Measurements from ENCODE around the gene UBAP1.

DNA sequence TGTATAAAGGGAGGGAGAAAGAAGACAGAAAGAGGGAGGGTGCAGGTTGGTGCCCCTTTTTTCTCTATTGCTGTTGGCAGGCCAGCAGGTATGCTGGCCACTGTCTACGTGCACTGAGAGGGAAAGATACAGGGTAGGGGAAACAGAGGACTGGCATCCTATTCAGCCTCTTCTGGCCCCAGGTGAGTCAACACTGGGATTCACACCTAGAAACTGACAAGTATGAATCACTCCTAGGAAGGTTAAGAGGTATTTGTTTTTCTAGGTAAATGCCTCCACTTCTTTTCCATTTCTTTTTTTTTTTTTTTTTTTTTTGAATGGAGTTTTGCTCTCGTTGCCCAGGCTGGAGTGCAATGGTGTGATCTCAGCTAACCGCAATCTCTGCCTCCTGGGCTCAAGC, 2.8 kb upstream of the UBAP1 start:
- TF ChIP-seq, protein P1, sequence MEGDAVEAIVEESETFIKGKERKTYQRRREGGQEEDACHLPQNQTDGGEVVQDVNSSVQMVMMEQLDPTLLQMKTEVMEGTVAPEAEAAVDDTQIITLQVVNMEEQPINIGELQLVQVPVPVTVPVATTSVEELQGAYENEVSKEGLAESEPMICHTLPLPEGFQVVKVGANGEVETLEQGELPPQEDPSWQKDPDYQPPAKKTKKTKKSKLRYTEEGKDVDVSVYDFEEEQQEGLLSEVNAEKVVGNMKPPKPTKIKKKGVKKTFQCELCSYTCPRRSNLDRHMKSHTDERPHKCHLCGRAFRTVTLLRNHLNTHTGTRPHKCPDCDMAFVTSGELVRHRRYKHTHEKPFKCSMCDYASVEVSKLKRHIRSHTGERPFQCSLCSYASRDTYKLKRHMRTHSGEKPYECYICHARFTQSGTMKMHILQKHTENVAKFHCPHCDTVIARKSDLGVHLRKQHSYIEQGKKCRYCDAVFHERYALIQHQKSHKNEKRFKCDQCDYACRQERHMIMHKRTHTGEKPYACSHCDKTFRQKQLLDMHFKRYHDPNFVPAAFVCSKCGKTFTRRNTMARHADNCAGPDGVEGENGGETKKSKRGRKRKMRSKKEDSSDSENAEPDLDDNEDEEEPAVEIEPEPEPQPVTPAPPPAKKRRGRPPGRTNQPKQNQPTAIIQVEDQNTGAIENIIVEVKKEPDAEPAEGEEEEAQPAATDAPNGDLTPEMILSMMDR (IDR thresholded peaks at IDR 0.05): no peak
- TF ChIP-seq, protein P2, sequence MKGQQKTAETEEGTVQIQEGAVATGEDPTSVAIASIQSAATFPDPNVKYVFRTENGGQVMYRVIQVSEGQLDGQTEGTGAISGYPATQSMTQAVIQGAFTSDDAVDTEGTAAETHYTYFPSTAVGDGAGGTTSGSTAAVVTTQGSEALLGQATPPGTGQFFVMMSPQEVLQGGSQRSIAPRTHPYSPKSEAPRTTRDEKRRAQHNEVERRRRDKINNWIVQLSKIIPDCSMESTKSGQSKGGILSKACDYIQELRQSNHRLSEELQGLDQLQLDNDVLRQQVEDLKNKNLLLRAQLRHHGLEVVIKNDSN (IDR thresholded peaks at IDR 0.05; ENCODE audit: borderline replicate concordance, low read depth): no peak
- TF ChIP-seq TAF1 (IDR thresholded peaks at IDR 0.05; ENCODE audit: borderline replicate concordance, low read depth, low read length) (no peak), RCOR1 (IDR thresholded peaks at IDR 0.05; ENCODE audit: low read length) (no peak), FOXJ3 (CRISPR knock-in tag; IDR thresholded peaks at IDR 0.05) (no peak), SMC3 (IDR thresholded peaks at IDR 0.05; ENCODE audit: low read depth, low read length) (no peak), RAD21 (IDR thresholded peaks at IDR 0.05; ENCODE audit: low read length) (no peak), RFX5 (IDR thresholded peaks at IDR 0.05; ENCODE audit: low read length) (no peak)

Data from SK-N-SH (cell line).